Stimulated activated CD4-positive, alpha-beta T cell treated with anti-CD3 and anti-CD28 coated beads, Interleukin-15, amount 100 ng/mL, for 24 hours (primary cell): ENCODE results near the gene NANOG.
"Not testable (repeated sequence)": the region's sequence is repeated elsewhere in the genome, so short reads cannot be mapped to it uniquely, and the experiment has no call there.

Source experiments
- DNase-seq: peaks from one replicate; pipeline ENCODE4 v3.0.0-alpha.2; 2020

NANOG gene

GRCh38 chr12:7788884-7789528, at the start of gene NANOG:
Gene NANOG, plus strand, starts transcription at chr12:7789402. Its CDS starts 213 bp downstream, at chr12:7789615.
- not testable (repeated sequence) for DNase-seq

GRCh38 chr12:7747246-7747645, 42.0 kb upstream of the NANOG start, which contains the start of gene CLEC4C:
Gene CLEC4C, minus strand, starts transcription at chr12:7747375. Its CDS starts 27 bp downstream, at chr12:7747348.
- no peak for DNase-seq

GRCh38 chr12:7748852-7749251, 40.4 kb upstream of the NANOG start:
- no peak for DNase-seq

GRCh38 chr12:7749442-7749841, 39.8 kb upstream of the NANOG start:
- no peak for DNase-seq

GRCh38 chr12:7750350-7750749, 38.9 kb upstream of the NANOG start:
- DNase-seq = no peak

GRCh38 chr12:7751394-7751793, 37.8 kb upstream of the NANOG start:
- DNase-seq = no peak

- not testable (repeated sequence) for DNase-seq
Measured at GRCh38 chr12:7751941-7752922, 37.0 kb upstream of the NANOG start.

- not testable (repeated sequence) for DNase-seq
Measured at GRCh38 chr12:7755668-7756067, 33.5 kb upstream of the NANOG start.

- no peak for DNase-seq
Measured at GRCh38 chr12:7756993-7757392, 32.2 kb upstream of the NANOG start.

- no peak for DNase-seq
Measured at GRCh38 chr12:7758766-7759140, 30.4 kb upstream of the NANOG start.

GRCh38 chr12:7769999-7770398, 19.2 kb upstream of the NANOG start:
- DNase-seq = no peak

- no peak for DNase-seq
Measured at GRCh38 chr12:7781274-7781673, 7.9 kb upstream of the NANOG start.

- no peak for DNase-seq
Measured at GRCh38 chr12:7782055-7782454, 7.1 kb upstream of the NANOG start.

GRCh38 chr12:7783433-7783832, 5.8 kb upstream of the NANOG start:
- DNase-seq = not testable (repeated sequence)

GRCh38 chr12:7784701-7785100, 4.5 kb upstream of the NANOG start:
- DNase-seq = no peak

- DNase-seq = no peak
Measured at GRCh38 chr12:7787574-7788293, 1.5 kb upstream of the NANOG start.

GRCh38 chr12:7788294-7788660, 925 bp upstream of the NANOG start:
- no peak for DNase-seq

GRCh38 chr12:7793211-7793610, 4.0 kb downstream of the NANOG start:
- DNase-seq = no peak

- DNase-seq = not testable (repeated sequence)
Measured at GRCh38 chr12:7797269-7797668, 8.1 kb downstream of the NANOG start.

GRCh38 chr12:7797698-7798398, 8.6 kb downstream of the NANOG start:
- no peak for DNase-seq

- DNase-seq = not testable (repeated sequence)
Measured at GRCh38 chr12:7798750-7799308, 9.6 kb downstream of the NANOG start.

GRCh38 chr12:7801460-7801859, 12.3 kb downstream of the NANOG start:
- no peak for DNase-seq
